CD14-positive monocyte (primary cell): ENCODE measurements around the gene TDRD3. TPM values are rescaled to one million over a fixed set of nuclear protein-coding genes. Genes with fewer than 3 reads are reported as not detected.

Experiments used
- DNase-seq, 3 donors: peaks; one replicate each; pipeline ENCODE4 v3.0.0-alpha.2; 2011 to 2022
- H2AFZ ChIP-seq: 2 replicates; pipeline ENCODE4 v1.6.0; 2012; ENCODE audit warnings: mild to moderate bottlenecking, low read depth, low read length, inconsistent platforms; ENCODE audit not compliant: insufficient read depth, poor library complexity, severe bottlenecking
- H3K27ac ChIP-seq, 2 donors: 1 replicate in 1 of 2; 2 replicates in 1 of 2; pipeline ENCODE4 v1.5.1; 2012 to 2013; ENCODE audit warnings: low read length in 2 of 2, control low read depth in 1 of 2, inconsistent platforms in 1 of 2, low read depth in 1 of 2, mild to moderate bottlenecking in 1 of 2
- H3K27me3 ChIP-seq, 2 donors: one replicate each; pipeline versions ENCODE4 v1.6.0 to v1.6.1; 2011 to 2013; ENCODE audit warnings: low read length in 2 of 2; ENCODE audit not compliant: control insufficient read depth in 2 of 2, insufficient read depth in 2 of 2
- H3K36me3 ChIP-seq, 2 donors: replicated peaks in 1 of 2; 1 replicate in 1 of 2; 2 replicates in 1 of 2; pipeline versions ENCODE4 v1.5.1 to v1.6.1; 2012 to 2013; ENCODE audit warnings: low read length in 2 of 2, control low read depth in 1 of 2, inconsistent platforms in 1 of 2, mild to moderate bottlenecking in 1 of 2; ENCODE audit not compliant: insufficient read depth in 2 of 2, control insufficient read depth in 1 of 2
- H3K4me1 ChIP-seq, 2 donors: 1 replicate in 1 of 2; 2 replicates in 1 of 2; pipeline versions ENCODE4 v1.5.1 to v1.6.1; 2012 to 2013; ENCODE audit warnings: low read length in 2 of 2, control low read depth in 1 of 2, inconsistent platforms in 1 of 2, mild to moderate bottlenecking in 1 of 2, moderate library complexity in 1 of 2; ENCODE audit not compliant: insufficient read depth in 2 of 2, control insufficient read depth in 1 of 2
- H3K4me2 ChIP-seq: replicated peaks from 2 replicates; pipeline ENCODE3; 2012; ENCODE audit warnings: low read length, moderate library complexity, mild to moderate bottlenecking; ENCODE audit not compliant: poor library complexity, severe bottlenecking; ENCODE audit errors: extremely low read depth
- H3K4me3 ChIP-seq, 3 experiments: fragments of 200-600 bp in 1 of 3; sonication (generic) in 1 of 3; replicated peaks in 1 of 3; 1 replicate in 2 of 3; 2 replicates in 1 of 3; pipeline ENCODE4 v1.5.1; 2011 to 2013; ENCODE audit warnings: low read length in 3 of 3, mild to moderate bottlenecking in 3 of 3, control low read depth in 2 of 3, low read depth in 2 of 3, inconsistent platforms in 1 of 3, moderate library complexity in 1 of 3
- H3K79me2 ChIP-seq: 2 replicates; pipeline ENCODE4 v1.6.0; 2012; ENCODE audit warnings: mild to moderate bottlenecking, control low read depth, inconsistent platforms, low read length, moderate library complexity; ENCODE audit not compliant: insufficient read depth
- H3K9ac ChIP-seq: 2 replicates; pipeline ENCODE4 v1.6.0; 2017; ENCODE audit warnings: low read length, mild to moderate bottlenecking; ENCODE audit not compliant: insufficient read depth, poor library complexity, severe bottlenecking
- H3K9me3 ChIP-seq, 2 donors: replicated peaks in 1 of 2; 1 replicate in 1 of 2; 2 replicates in 1 of 2; pipeline versions ENCODE4 v1.5.1 to v1.6.1; 2012 to 2013; ENCODE audit warnings: low read length in 2 of 2, control low read depth in 1 of 2; ENCODE audit not compliant: control insufficient read depth in 1 of 2, insufficient read depth in 1 of 2
- H4K20me1 ChIP-seq: 2 replicates; pipeline ENCODE4 v1.6.0; 2012; ENCODE audit warnings: mild to moderate bottlenecking, low read length, control low read depth, moderate library complexity; ENCODE audit not compliant: insufficient read depth
- H3K27ac Mint-ChIP-seq, 7 donors: one replicate each; pipeline ENCODE4 v1.8.0; 2020; ENCODE audit warnings: mild to moderate bottlenecking in 7 of 7, mixed read lengths in 7 of 7, moderate library complexity in 6 of 7, inconsistent platforms in 2 of 7
- H3K27me3 Mint-ChIP-seq, 3 donors: one replicate each; pipeline ENCODE4 v1.8.0; 2021 to 2022; ENCODE audit warnings: low read depth in 3 of 3, mild to moderate bottlenecking in 3 of 3, mixed read lengths in 3 of 3, moderate library complexity in 3 of 3, inconsistent platforms in 1 of 3
- H3K36me3 Mint-ChIP-seq, 2 donors: one replicate each; pipeline ENCODE4 v1.8.0; 2020; ENCODE audit warnings: mixed read lengths in 2 of 2, inconsistent platforms in 1 of 2, mild to moderate bottlenecking in 1 of 2
- H3K4me1 Mint-ChIP-seq: one replicate; pipeline ENCODE4 v1.8.0; 2020; ENCODE audit warnings: mild to moderate bottlenecking, mixed read lengths
- H3K4me3 Mint-ChIP-seq, 2 donors: one replicate each; pipeline ENCODE4 v1.8.0; 2020; ENCODE audit warnings: mild to moderate bottlenecking in 2 of 2, mixed read lengths in 2 of 2, moderate library complexity in 1 of 2
- H3K9me3 Mint-ChIP-seq, 7 donors: one replicate each; pipeline ENCODE4 v1.8.0; 2020 to 2022; ENCODE audit warnings: mixed read lengths in 7 of 7, mild to moderate bottlenecking in 6 of 7, moderate library complexity in 6 of 7, inconsistent platforms in 2 of 7
- WGBS: methylation state at CpG from one replicate; pipeline ENCODE4 v1.1.5; 2013; ENCODE audit warnings: missing lambda C conversion rate; ENCODE audit not compliant: insufficient coverage; 5-methylcytosine and 5-hydroxymethylcytosine counted together
- intact Hi-C, 2 donors: fragments of 100-400 bp; cut with micrococcal nuclease; formaldehyde crosslinking; loops; one replicate each; pipeline versions ENCODE4 v1.15.0 to v1.15.1; 2023
- polyA plus RNA-seq, 3 donors: library from polyadenylated mRNA; depleted of rRNA in 1 of 3; unstranded in 2 of 3; stranded (reverse) in 1 of 3; fragments of 300-500 nt in 2 of 3; fragments of >200 nt in 1 of 3; fragmentation: Illumina TruSeq in 2 of 3; gene quantifications; 1 replicate in 2 of 3; 2 replicates in 1 of 3; pipeline ENCODE4 v1.2.3, GENCODE V29; 2012 to 2021
- TF ChIP-seq, protein P1 (sequence below): fragments of 200-600 bp; IDR thresholded peaks from one replicate; pipeline ENCODE4 v1.8.0; 2022; ENCODE audit warnings: antibody characterized with exemption, mild to moderate bottlenecking

The TDRD3 gene
- polyA plus RNA-seq, 3 donors: 2.7 to 4.8 (median 4.7) TPM

DNA sequence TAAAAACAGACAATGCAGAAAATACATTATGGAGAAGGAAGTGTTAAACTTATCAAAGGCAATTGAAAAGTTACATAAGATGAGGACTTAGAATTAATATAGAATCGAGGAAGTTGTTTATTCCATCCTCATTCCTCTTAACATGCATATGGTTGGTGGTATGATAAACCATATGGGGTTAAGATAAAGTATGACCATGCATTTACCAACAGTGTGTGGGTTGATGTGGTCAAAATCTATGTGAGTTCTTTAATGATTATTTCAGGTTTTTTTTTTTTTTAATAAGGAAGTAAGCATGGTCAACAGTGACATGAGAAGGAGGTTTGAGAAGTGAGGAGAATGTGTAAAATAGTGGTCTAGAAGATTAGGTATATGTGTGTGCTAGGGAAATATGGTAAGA, 94.5 kb downstream of the TDRD3 start:
- Histone ChIP-seq H3K79me2 (no peaks in the 10 kb centered on the region), H3K4me2 (no peak overlapping the region), H3K36me3 (peaks cover 8 to 47% of the 10 kb centered on the region in 2 donors), H3K27me3 (no peaks in the 10 kb centered on the region), H3K4me1 (no peaks in the 10 kb centered on the region), H3K9me3 (peaks cover 5 to 8% of the 10 kb centered on the region in 2 donors), H3K9ac (no peak overlapping the region), H4K20me1 (no peaks in the 10 kb centered on the region), H3K4me3 (no peak overlapping the region), H2AFZ (no peak overlapping the region), H3K27ac (no peak overlapping the region)
- no peaks in the 10 kb centered on the region for H3K4me1 Mint-ChIP-seq
- no peak for DNase-seq
- TF ChIP-seq, protein P1, sequence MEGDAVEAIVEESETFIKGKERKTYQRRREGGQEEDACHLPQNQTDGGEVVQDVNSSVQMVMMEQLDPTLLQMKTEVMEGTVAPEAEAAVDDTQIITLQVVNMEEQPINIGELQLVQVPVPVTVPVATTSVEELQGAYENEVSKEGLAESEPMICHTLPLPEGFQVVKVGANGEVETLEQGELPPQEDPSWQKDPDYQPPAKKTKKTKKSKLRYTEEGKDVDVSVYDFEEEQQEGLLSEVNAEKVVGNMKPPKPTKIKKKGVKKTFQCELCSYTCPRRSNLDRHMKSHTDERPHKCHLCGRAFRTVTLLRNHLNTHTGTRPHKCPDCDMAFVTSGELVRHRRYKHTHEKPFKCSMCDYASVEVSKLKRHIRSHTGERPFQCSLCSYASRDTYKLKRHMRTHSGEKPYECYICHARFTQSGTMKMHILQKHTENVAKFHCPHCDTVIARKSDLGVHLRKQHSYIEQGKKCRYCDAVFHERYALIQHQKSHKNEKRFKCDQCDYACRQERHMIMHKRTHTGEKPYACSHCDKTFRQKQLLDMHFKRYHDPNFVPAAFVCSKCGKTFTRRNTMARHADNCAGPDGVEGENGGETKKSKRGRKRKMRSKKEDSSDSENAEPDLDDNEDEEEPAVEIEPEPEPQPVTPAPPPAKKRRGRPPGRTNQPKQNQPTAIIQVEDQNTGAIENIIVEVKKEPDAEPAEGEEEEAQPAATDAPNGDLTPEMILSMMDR: no peak
- peaks cover 7 to 29% (median 14%) of the 10 kb centered on the region in 7 donors for H3K9me3 Mint-ChIP-seq
- H3K36me3 Mint-ChIP-seq: peaks cover 54 to 67% of the 10 kb centered on the region in 2 donors
- no peak overlapping the region for H3K4me3 Mint-ChIP-seq
- no peaks in the 10 kb centered on the region for H3K27me3 Mint-ChIP-seq
- intact Hi-C loops: no loop called here
- no peak overlapping the region for H3K27ac Mint-ChIP-seq
- WGBS: no CpG with 5 or more reads among the region's 1 CpG

DNA sequence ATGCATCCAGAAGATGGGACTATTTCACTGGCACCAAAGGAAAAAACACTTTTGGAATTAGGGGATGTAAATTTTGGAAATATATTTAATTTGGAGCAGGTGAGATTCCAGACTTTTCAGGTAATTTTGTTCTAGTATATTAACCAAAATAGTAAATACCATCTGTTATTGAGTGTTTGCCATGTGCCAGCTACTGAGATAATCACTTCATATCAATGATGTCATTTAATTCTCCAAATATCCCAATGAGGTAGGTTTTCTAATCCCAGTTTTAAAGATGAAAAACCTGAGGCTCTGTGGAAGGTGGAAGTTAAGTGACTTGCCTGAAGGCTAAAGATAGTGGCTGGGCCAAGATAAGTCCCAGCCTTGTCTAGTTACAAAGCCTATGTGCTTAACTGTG, 95.2 kb downstream of the TDRD3 start:
- Mint-ChIP-seq H3K27me3 (peaks cover 0 to 4% (median 0%) of the 10 kb centered on the region in 3 donors), H3K4me3 (no peak overlapping the region), H3K4me1 (no peaks in the 10 kb centered on the region), H3K36me3 (peaks cover 57 to 69% of the 10 kb centered on the region in 2 donors), H3K27ac (no peak overlapping the region), H3K9me3 (peaks cover 10 to 35% (median 20%) of the 10 kb centered on the region in 7 donors)
- Histone ChIP-seq H4K20me1 (no peaks in the 10 kb centered on the region), H3K4me1 (no peaks in the 10 kb centered on the region), H3K4me3 (no peak overlapping the region), H3K27me3 (no peaks in the 10 kb centered on the region), H2AFZ (no peak overlapping the region), H3K79me2 (no peaks in the 10 kb centered on the region), H3K27ac (no peak overlapping the region), H3K36me3 (peaks cover 9 to 49% of the 10 kb centered on the region in 2 donors), H3K4me2 (no peak overlapping the region), H3K9ac (no peak overlapping the region), H3K9me3 (peaks cover 12 to 15% of the 10 kb centered on the region in 2 donors)
- intact Hi-C loops: no loop called here
- no peak for DNase-seq
- TF ChIP-seq, protein P1: no peak
